ENCODE data around the gene FOXO4.
A peak's percentile ranks its signal among the peaks of the same experiment; 100 is the strongest.

Gene FOXO4

GRCh38 chrX:71099736-71100135 lies 4.1 kb downstream of the FOXO4 start:
- no peak for DNase-seq (ENCODE audit: low spot score)

- no peak for DNase-seq (ENCODE audit: low spot score)
These were observed 5.2 kb downstream of the FOXO4 start for GRCh38 chrX:71100581-71101505.

- no peak for DNase-seq (ENCODE audit: low spot score)
These were observed 6.6 kb downstream of the FOXO4 start for GRCh38 chrX:71102292-71102691.

DNA sequence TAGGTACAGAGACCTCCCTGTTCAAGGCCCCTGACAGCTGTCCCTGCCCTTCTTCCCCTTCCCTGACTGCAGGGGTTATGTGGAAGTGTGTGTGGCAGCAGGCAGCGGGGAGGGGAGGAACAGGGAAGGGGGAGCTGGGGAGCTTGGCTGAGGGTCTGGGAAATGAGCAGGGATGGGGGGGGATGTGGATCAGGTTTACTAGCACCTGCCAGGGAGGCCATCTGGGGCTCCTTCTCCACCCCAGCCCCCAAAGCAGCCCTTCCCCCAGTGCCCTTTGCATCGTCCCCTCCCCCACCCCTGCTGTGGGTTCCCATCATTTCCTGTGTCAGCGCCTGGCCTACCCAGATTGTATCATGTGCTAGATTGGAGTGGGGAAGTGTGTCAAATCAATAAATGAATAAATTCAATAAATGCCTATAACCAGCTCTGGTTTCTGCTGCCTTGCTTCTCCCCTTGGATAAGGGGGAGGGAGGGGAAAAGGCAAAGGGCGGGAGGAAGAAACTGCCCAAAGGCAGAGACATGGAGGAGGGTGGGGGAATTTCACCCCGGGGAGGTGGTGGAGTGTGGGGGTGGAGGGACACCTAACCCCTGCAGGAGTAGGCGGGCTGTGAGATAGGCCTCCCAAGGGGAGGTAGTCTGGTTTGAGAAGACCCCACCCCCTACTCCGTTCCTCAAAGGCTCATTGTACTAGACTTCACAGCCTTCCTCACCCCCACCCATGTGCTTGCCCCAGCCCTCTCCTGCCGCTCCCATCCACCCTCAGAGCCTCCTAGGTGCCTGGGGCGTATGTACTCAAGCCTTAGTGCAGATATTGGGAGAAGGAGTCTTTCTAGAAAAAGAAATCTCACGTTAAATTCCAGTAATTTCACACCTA lies 7.7 kb downstream of the FOXO4 start:
- peak; percentile 65 for DNase-seq (ENCODE audit: low spot score)

- no peak for DNase-seq (ENCODE audit: low spot score)
These were observed 10.0 kb downstream of the FOXO4 start for GRCh38 chrX:71105628-71106027.

- peak; percentile 48 for DNase-seq (ENCODE audit: low spot score)
These were observed 10.8 kb downstream of the FOXO4 start, which contains the start of gene CXorf65 for GRCh38 chrX:71106427-71106826. CXorf65 (minus strand) TSS chrX:71106740; CDS start chrX:71106556, 184 bp downstream.

DNA sequence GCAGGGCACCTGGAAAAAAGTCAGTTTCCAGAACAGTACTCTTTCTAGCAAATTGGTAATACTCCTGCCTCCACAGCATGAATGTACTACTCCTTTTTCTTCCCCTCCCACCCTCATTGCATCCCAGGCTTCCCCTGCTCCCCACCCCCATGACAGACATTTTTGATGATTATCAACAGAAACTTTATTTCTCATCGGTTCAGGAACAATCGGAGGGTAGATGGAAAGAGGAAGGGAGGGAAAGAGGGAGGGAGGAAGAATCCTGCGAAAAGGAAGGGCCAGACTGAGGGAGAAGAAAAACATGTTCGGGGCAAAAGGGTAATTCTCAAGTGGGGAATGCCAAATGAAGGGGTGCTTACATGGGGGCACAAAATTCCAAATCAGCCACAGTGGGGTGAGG lies 11.6 kb downstream of the FOXO4 start:
- no peak for DNase-seq (ENCODE audit: low spot score)

- peak; percentile 57 for DNase-seq (ENCODE audit: low spot score)
These were observed 12.2 kb downstream of the FOXO4 start for GRCh38 chrX:71107762-71108360.

GRCh38 chrX:71109051-71109450 lies 13.4 kb downstream of the FOXO4 start:
- no peak for DNase-seq (ENCODE audit: low spot score)

DNA sequence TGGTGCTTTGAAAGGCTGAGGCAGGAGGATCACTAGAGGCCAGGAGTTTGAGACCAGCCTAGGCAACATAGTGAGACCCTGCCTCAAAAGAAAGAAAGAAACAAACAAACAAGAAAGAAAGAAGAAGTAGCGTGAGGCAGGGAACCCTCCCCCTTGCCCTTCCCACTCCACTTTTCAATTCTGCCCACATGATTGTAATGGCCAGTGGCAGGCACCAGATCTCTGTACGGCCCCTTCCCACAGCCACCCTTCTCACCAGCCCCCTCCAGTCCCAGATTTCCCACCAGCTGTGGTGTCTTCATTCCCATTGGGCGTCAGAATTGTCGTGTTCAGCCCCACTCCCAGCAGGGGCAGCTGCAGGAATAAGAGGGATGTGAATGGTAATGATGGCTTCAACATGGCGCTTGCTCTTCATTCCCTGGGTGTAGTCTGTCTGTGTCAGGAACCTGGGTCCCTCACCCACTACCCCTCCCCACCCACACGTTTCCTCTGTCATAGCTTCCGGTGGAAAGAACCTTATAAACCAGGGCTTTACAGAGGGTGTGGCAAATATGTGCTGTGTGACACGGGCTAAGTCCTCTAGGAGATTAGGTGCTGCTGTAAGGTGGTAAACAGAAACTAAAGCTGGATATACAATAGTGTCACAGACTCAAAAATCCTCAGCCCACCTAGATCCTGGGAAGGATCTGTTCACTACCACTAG lies 15.6 kb downstream of the FOXO4 start, which contains the start of gene IL2RG:
TSS of gene IL2RG (minus strand) at position 437 of the 703 bp plus-strand sequence. CDS start at position 399, 38 bp downstream.
- peak; percentile 92 for DNase-seq (ENCODE audit: low spot score)

GRCh38 chrX:71111921-71112431 lies 16.3 kb downstream of the FOXO4 start:
- peak; percentile 33 for DNase-seq (ENCODE audit: low spot score)

DNA sequence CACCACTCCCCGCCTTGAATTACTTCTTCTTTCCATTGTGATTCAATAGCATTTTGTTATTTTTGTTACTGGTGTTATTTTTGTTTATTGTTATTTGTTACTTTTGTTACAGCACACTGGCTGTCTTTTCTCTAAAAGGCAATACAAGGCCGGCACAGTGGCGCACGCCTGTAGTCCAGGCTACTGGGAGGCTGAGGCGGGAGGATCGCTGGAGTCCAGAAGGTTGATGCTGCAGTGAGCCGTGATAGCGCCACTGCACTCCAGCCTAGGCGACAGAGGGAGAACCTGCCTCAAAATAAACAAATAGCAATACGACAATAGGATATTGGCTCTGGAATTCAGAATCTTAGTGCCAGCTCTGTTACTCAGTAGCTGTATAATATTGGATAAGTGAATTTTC lies 21.7 kb downstream of the FOXO4 start:
- no peak for DNase-seq (ENCODE audit: low spot score)

- peak; percentile 82 for DNase-seq (ENCODE audit: low spot score)
These were observed 22.7 kb downstream of the FOXO4 start, which contains the start of gene MED12 for GRCh38 chrX:71118032-71118984. MED12 (plus strand) TSS chrX:71118596; CDS start chrX:71118755, 159 bp downstream.

- DNase-seq (ENCODE audit: low spot score) = no peak
These were observed 23.4 kb downstream of the FOXO4 start for GRCh38 chrX:71118985-71119535.

DNA sequence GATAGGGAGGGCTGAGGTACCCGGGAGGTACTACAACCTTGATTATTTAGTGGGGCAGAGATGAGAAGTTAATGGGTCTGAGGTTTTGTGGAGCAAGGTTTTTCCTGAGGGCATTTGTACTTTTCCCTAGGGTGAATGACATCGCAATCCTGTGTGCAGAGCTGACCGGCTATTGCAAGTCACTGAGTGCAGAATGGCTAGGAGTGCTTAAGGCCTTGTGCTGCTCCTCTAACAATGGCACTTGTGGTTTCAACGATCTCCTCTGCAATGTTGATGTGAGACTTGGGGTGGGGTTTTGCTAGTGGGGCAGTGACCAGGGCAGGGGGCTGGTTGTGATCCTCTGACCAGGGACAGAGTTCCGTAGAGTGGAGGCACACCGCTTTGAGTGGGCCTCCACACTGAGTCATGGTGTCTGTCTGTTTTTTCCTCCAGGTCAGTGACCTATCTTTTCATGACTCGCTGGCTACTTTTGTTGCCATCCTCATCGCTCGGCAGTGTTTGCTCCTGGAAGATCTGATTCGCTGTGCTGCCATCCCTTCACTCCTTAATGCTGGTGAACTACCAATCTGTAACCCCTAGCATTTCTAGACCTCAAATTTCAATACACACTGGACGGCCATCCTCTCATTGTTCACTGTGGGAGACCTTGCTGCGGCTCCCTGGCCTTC lies 32.6 kb downstream of the FOXO4 start:
- no peak for DNase-seq (ENCODE audit: low spot score)

DNA sequence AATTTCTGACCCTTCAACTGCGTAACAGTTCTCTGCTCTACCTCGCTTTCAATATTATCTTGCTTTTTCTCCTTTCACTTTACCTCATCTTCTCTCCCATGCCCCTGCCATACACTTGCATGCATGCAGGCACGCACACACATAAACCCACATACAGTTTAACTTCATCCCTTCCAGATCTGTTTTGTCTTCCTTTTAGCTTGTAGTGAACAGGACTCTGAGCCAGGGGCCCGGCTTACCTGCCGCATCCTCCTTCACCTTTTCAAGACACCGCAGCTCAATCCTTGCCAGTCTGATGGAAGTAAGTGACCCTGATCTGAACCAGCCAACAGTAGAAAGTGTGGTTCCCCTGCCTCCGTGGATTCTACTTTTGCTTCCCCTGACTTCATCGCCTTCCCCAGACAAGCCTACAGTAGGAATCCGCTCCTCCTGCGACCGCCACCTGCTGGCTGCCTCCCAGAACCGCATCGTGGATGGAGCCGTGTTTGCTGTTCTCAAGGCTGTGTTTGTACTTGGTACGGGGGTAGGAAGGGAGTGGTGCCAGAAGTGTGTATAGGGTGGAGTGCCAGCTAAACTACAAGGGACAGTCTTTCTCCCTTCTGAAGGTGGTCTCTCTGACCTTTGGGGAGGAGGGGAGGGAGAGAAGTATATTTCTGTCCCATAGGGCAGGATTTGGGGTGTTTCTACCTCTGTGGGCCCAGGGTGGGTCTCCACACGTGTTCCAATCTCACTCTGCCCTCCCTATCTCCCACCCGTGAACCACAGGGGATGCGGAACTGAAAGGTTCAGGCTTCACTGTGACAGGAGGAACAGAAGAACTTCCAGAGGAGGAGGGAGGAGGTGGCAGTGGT lies 33.5 kb downstream of the FOXO4 start:
- DNase-seq (ENCODE audit: low spot score) = peak; percentile 74

GRCh38 chrX:71131510-71131909 lies 35.9 kb downstream of the FOXO4 start:
- no peak for DNase-seq (ENCODE audit: low spot score)

- DNase-seq (ENCODE audit: low spot score) = no peak
These were observed 44.8 kb downstream of the FOXO4 start for GRCh38 chrX:71140440-71140839.
